Measurements from ENCODE around the gene LDHAL6B. TPM values are rescaled to one million over a fixed set of nuclear protein-coding genes. Genes with fewer than 3 reads are reported as not detected.
A peak's percentile ranks its signal among the peaks of the same experiment; 100 is the strongest.

The LDHAL6B gene
- total RNA-seq, 1 experiment from 2014 or later: not detected

DNA sequence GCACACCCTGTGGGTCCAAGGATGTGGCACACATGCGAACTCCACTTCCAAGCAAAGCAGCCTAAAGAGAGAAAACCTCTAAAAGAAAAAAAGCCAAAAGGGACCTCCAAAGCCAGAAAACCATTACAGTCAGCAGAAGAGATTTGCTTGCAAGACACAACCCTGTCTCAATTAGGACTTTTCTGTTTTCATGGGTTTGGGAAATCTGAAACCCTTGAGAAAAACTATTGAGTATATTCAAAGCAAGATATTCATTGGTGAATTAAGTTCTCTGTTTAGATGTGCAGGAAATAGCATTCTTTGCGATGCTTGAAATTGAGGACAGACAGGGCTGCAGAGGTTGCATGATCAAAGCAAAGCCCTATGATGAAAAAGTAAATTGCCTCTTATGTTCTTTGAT is 10.2 kb upstream of the LDHAL6B start:
- BruUV-seq (replicated peaks): no TSS peak
- CTCF ChIA-PET: interaction anchor here (0.7 kb wide), 1 partner anchor 10 kb away, joined by 5 read pairs; no protein-coding TSS in a partner anchor
- intact Hi-C loops (cut with micrococcal nuclease; ENCODE audit: unreplicated experiment): no loop called here
- Mint-ChIP-seq H3K36me3 (ENCODE audit: insufficient read depth, unreplicated experiment) (peaks cover 83% of the 10 kb centered on the region), H3K9me3 (ENCODE audit: low read depth, unreplicated experiment) (no peaks in the 10 kb centered on the region), H3K4me1 (ENCODE audit: low read depth, unreplicated experiment) (peaks cover 35% of the 10 kb centered on the region), H3K4me3 (ENCODE audit: low read depth, unreplicated experiment) (no peak overlapping the region), H3K27ac (ENCODE audit: unreplicated experiment) (no peak overlapping the region), H3K27me3 (ENCODE audit: unreplicated experiment) (no peaks in the 10 kb centered on the region)
- no peak for DNase-seq
- TF ChIP-seq, protein P1, sequence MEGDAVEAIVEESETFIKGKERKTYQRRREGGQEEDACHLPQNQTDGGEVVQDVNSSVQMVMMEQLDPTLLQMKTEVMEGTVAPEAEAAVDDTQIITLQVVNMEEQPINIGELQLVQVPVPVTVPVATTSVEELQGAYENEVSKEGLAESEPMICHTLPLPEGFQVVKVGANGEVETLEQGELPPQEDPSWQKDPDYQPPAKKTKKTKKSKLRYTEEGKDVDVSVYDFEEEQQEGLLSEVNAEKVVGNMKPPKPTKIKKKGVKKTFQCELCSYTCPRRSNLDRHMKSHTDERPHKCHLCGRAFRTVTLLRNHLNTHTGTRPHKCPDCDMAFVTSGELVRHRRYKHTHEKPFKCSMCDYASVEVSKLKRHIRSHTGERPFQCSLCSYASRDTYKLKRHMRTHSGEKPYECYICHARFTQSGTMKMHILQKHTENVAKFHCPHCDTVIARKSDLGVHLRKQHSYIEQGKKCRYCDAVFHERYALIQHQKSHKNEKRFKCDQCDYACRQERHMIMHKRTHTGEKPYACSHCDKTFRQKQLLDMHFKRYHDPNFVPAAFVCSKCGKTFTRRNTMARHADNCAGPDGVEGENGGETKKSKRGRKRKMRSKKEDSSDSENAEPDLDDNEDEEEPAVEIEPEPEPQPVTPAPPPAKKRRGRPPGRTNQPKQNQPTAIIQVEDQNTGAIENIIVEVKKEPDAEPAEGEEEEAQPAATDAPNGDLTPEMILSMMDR (IDR thresholded peaks at IDR 0.05; ENCODE audit: unreplicated experiment): no peak

DNA sequence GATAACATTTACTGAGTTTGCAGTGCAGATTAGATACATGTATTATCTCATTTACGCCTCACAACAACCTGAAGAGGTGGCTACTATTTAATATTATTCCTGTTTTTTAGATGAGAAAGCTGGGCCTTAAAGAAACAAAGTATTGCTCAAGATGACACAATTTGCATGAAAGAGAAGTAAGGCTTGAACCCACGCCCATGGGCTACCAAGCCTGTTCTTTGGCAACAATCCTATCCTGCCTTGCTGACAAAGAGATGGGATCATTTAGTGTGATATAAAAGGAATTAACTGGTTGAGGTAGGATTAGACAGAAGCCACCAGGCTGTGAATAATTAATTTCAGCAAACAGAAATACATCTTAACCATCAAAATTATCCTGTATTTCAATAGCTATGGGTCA is 9.2 kb upstream of the LDHAL6B start:
- peaks cover 24% of the 10 kb centered on the region for H3K4me1 Mint-ChIP-seq (ENCODE audit: low read depth, unreplicated experiment)
- no peak overlapping the region for H3K27ac Mint-ChIP-seq (ENCODE audit: unreplicated experiment)
- H3K36me3 Mint-ChIP-seq (ENCODE audit: insufficient read depth, unreplicated experiment): peaks cover 83% of the 10 kb centered on the region
- CTCF ChIA-PET: interaction anchor here (1.1 kb wide), 1 partner anchor 332 kb away, joined by 4 read pairs; no protein-coding TSS in a partner anchor
- H3K4me3 Mint-ChIP-seq (ENCODE audit: low read depth, unreplicated experiment): no peak overlapping the region
- no peak for DNase-seq
- no peaks in the 10 kb centered on the region for H3K27me3 Mint-ChIP-seq (ENCODE audit: unreplicated experiment)
- intact Hi-C loops (cut with micrococcal nuclease; ENCODE audit: unreplicated experiment): no loop called here
- H3K9me3 Mint-ChIP-seq (ENCODE audit: low read depth, unreplicated experiment): no peaks in the 10 kb centered on the region
- no TSS peak for BruUV-seq (replicated peaks)
- TF ChIP-seq, protein P1 (IDR thresholded peaks at IDR 0.05; ENCODE audit: unreplicated experiment): no peak

DNA sequence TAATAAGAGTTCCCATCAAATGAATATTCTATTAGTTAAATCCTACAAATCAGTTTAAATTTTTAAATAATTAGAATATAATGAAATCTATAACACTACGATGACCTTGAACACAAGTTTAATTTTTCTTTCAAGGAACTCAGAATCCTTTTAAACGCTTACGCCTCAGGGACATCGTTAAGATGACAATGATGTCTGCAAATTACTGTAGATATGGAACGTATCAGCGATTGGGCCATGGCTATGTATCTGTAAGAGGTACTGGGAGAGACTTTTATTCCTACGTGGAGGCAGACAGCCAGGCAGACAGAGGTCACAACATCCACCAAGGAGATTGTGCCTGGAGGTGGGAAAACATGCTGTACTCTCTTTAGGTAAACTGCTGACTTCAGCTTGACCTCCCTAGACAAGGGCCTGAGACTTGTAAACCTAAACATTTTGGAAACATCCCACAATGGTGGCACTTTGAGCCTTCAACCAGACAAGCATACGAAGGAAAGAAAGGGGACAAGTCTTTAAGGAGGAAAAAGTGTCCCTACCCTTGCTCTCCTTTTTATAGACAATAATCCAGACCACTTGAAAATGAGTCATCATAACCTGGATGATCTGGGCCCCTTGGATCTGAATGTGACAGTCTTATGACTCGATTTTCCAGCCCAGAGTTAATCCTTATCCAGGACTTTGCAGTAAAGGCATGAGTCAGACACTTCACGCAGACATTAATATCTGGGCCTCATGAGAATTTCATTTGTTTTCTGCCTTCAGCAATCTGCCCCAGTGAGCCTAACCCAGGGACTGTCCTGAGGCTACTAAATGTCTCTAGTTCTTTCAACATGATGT is 6.8 kb upstream of the LDHAL6B start:
- peak; percentile 19 for DNase-seq
- Mint-ChIP-seq H3K4me3 (ENCODE audit: low read depth, unreplicated experiment) (peak overlapping the region; percentile 58), H3K27ac (ENCODE audit: unreplicated experiment) (peak overlapping the region; percentile 99), H3K36me3 (ENCODE audit: insufficient read depth, unreplicated experiment) (peaks cover 89% of the 10 kb centered on the region), H3K4me1 (ENCODE audit: low read depth, unreplicated experiment) (peaks cover 13% of the 10 kb centered on the region), H3K27me3 (ENCODE audit: unreplicated experiment) (no peaks in the 10 kb centered on the region), H3K9me3 (ENCODE audit: low read depth, unreplicated experiment) (no peaks in the 10 kb centered on the region)
- CTCF ChIA-PET: no interaction called here
- TSS peak; percentile 9 for BruUV-seq (replicated peaks)
- intact Hi-C loops (cut with micrococcal nuclease; ENCODE audit: unreplicated experiment): no loop called here
- TF ChIP-seq, protein P1 (IDR thresholded peaks at IDR 0.05; ENCODE audit: unreplicated experiment): no peak

DNA sequence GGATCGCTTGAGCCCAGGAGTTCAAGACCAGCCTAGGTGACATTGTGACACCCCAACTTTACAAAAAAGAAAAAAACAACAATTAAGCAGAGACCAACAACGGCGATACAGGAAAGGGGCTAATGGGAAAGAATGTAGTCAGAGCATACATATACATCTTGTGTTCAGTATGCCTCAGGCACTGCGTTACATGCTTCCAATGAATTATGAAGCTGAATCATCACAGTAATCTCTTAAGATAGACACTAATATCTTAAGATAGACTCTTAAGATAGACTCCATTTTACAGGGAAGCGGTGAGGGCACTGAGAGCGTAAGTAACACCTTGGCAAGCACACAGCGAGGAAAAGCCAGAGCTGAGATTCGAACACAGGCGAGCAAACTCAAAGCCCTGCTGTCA is 6.1 kb upstream of the LDHAL6B start:
- DNase-seq: no peak
- no peaks in the 10 kb centered on the region for H3K27me3 Mint-ChIP-seq (ENCODE audit: unreplicated experiment)
- no TSS peak for BruUV-seq (replicated peaks)
- intact Hi-C loops (cut with micrococcal nuclease; ENCODE audit: unreplicated experiment): no loop called here
- CTCF ChIA-PET: interaction anchor here (0.6 to 0.8 kb wide), 4 partner anchors 32 to 183 kb away, joined by 3 to 6 read pairs (median 3); no protein-coding TSS in a partner anchor
- H3K9me3 Mint-ChIP-seq (ENCODE audit: low read depth, unreplicated experiment): no peaks in the 10 kb centered on the region
- H3K4me1 Mint-ChIP-seq (ENCODE audit: low read depth, unreplicated experiment): peaks cover 13% of the 10 kb centered on the region
- TF ChIP-seq, protein P1 (IDR thresholded peaks at IDR 0.05; ENCODE audit: unreplicated experiment): no peak
- H3K4me3 Mint-ChIP-seq (ENCODE audit: low read depth, unreplicated experiment): peak overlapping the region; percentile 58
- peak overlapping the region; percentile 99 for H3K27ac Mint-ChIP-seq (ENCODE audit: unreplicated experiment)
- H3K36me3 Mint-ChIP-seq (ENCODE audit: insufficient read depth, unreplicated experiment): peaks cover 89% of the 10 kb centered on the region

Measured in Calu3 (cell line).